HEK293 (cell line): Measurements from ENCODE around the gene HEMK1.

ENCODE experiments used
- CTCF ChIA-PET: fragments of 350-600 bp; formaldehyde crosslinking; extraction: SDS; loops from one replicate; lab custom pipeline; 2021; ENCODE audit warnings: antibody characterized with exemption; lab: Yijun Ruan, JAX
- POLR2A ChIA-PET: fragments of 300-600 bp; formaldehyde crosslinking; extraction: SDS; loops from one replicate; lab custom pipeline; 2020; ENCODE audit warnings: antibody characterized with exemption, inconsistent platforms; lab: Yijun Ruan, JAX
- H3K27ac ChIP-seq: fragments of 200-500 bp; sonication (Bioruptor generic); 2 replicates; pipeline ENCODE4 v1.5.1; 2014; ENCODE audit warnings: low read depth, low read length, control low read depth, inconsistent platforms; ENCODE audit errors: extremely low read depth
- H3K36me3 ChIP-seq, 2 experiments: fragments of 200-500 bp in 1 of 2; sonication (Bioruptor generic) in 1 of 2; 1 replicate in 1 of 2; 2 replicates in 1 of 2; pipeline ENCODE4 v1.5.1; 2014 to 2017; ENCODE audit warnings: inconsistent platforms in 2 of 2, low read length in 2 of 2; ENCODE audit not compliant: control insufficient read depth in 2 of 2, insufficient read depth in 1 of 2
- H3K4me1 ChIP-seq: fragments of 200-500 bp; sonication (Bioruptor generic); 2 replicates; pipeline ENCODE4 v1.5.1; 2014; ENCODE audit warnings: mild to moderate bottlenecking, low read length, inconsistent platforms; ENCODE audit not compliant: control insufficient read depth, insufficient read depth
- H3K4me3 ChIP-seq: 2 replicates; pipeline ENCODE4 v1.5.1; 2011; ENCODE audit warnings: low read depth, mild to moderate bottlenecking, control low read depth, low read length, moderate library complexity
- H3K9me3 ChIP-seq: fragments of 200-500 bp; sonication (Bioruptor generic); 2 replicates; pipeline ENCODE4 v1.5.1; 2014; ENCODE audit warnings: low read depth, low read length, inconsistent platforms; ENCODE audit not compliant: control insufficient read depth, insufficient read depth
- FEZF1 ChIP-seq: fragments of 450-650 bp; formaldehyde crosslinking; IDR thresholded peaks from 2 replicates; pipeline ENCODE4 v1.5.1; 2016; ENCODE audit warnings: missing biosample characterization, missing genetic modification characterization
- GLIS1 ChIP-seq: fragments of 450-650 bp; formaldehyde crosslinking; IDR thresholded peaks from 2 replicates; pipeline ENCODE4 v1.5.1; 2016; ENCODE audit warnings: missing biosample characterization, missing genetic modification characterization
- IKZF3 ChIP-seq: fragments of 450-650 bp; IDR thresholded peaks from 2 replicates; pipeline ENCODE4 v1.5.0; 2018; ENCODE audit warnings: missing biosample characterization, mild to moderate bottlenecking, missing genetic modification characterization, moderate library complexity
- INSM2 ChIP-seq: fragments of 450-650 bp; formaldehyde crosslinking; IDR thresholded peaks from 2 replicates; pipeline ENCODE4 v1.5.1; 2016; ENCODE audit warnings: missing biosample characterization, missing genetic modification characterization
- MZF1 ChIP-seq: fragments of 450-650 bp; formaldehyde crosslinking; IDR thresholded peaks from 2 replicates; pipeline ENCODE4 v1.5.1; 2017; ENCODE audit warnings: missing biosample characterization, missing genetic modification characterization, borderline replicate concordance
- PATZ1 ChIP-seq: fragments of 450-650 bp; formaldehyde crosslinking; IDR thresholded peaks from 2 replicates; pipeline ENCODE4 v1.5.1; 2016; ENCODE audit warnings: missing biosample characterization, missing genetic modification characterization
- PRDM1 ChIP-seq: fragments of 450-650 bp; formaldehyde crosslinking; IDR thresholded peaks from 2 replicates; pipeline ENCODE4; 2016; ENCODE audit warnings: missing biosample characterization, missing genetic modification characterization
- SP2 ChIP-seq: fragments of 450-650 bp; formaldehyde crosslinking; IDR thresholded peaks from 2 replicates; pipeline ENCODE4 v1.5.1; 2016; ENCODE audit warnings: missing biosample characterization, missing genetic modification characterization
- ZBTB49 ChIP-seq: fragments of 450-650 bp; formaldehyde crosslinking; IDR thresholded peaks from 2 replicates; pipeline ENCODE4 v1.5.1; 2016; ENCODE audit warnings: missing biosample characterization, missing genetic modification characterization, low read depth
- ZFHX2 ChIP-seq: fragments of 450-650 bp; formaldehyde crosslinking; conservative IDR thresholded peaks from 2 replicates; pipeline ENCODE4 v1.5.1; 2016; ENCODE audit warnings: missing biosample characterization, missing genetic modification characterization
- ZFP41 ChIP-seq: fragments of 450-650 bp; formaldehyde crosslinking; IDR thresholded peaks from 2 replicates; pipeline ENCODE4 v1.5.1; 2016; ENCODE audit warnings: missing biosample characterization, missing genetic modification characterization, borderline replicate concordance
- ZNF513 ChIP-seq: fragments of 450-650 bp; IDR thresholded peaks from 2 replicates; pipeline ENCODE4 v1.5.1; 2018; ENCODE audit warnings: missing biosample characterization, missing genetic modification characterization
- ZNF530 ChIP-seq: fragments of 450-650 bp; formaldehyde crosslinking; IDR thresholded peaks from 2 replicates; pipeline ENCODE4 v1.5.1; 2016; ENCODE audit warnings: low read depth, missing biosample characterization, missing genetic modification characterization
- ZNF585B ChIP-seq: fragments of 450-650 bp; formaldehyde crosslinking; IDR thresholded peaks from 2 replicates; pipeline ENCODE4 v1.5.1; 2016; ENCODE audit warnings: missing biosample characterization, missing genetic modification characterization
- ZNF654 ChIP-seq: fragments of 450-650 bp; formaldehyde crosslinking; IDR thresholded peaks from 2 replicates; pipeline ENCODE4 v1.5.1; 2016; ENCODE audit warnings: low read depth, missing biosample characterization, missing genetic modification characterization
- ZNF830 ChIP-seq: fragments of 450-650 bp; IDR thresholded peaks from 2 replicates; pipeline ENCODE4 v1.5.0; 2018; ENCODE audit warnings: missing biosample characterization, missing genetic modification characterization, low read depth, mild to moderate bottlenecking, moderate library complexity
- ZSCAN23 ChIP-seq: fragments of 450-650 bp; formaldehyde crosslinking; IDR thresholded peaks from 2 replicates; pipeline ENCODE4 v1.5.1; 2016; ENCODE audit warnings: missing biosample characterization, missing genetic modification characterization

The HEMK1 gene

GRCh38 chr3:50542177-50543034 lies 26.9 kb upstream of the HEMK1 start (continued):
- TF ChIP-seq ZNF513 (tag by site-specific recombination) (no peak), GLIS1 (tag by site-specific recombination) (no peak), ZFHX2 (tag by site-specific recombination) (no peak), ZFP41 (tag by site-specific recombination) (no peak), MZF1 (no peak), SP2 (tag by site-specific recombination) (no peak), ZNF654 (tag by site-specific recombination) (peak; percentile 59), ZNF830 (tag by site-specific recombination) (no peak), INSM2 (tag by site-specific recombination) (no peak), PATZ1 (tag by site-specific recombination) (no peak), PRDM1 (tag by site-specific recombination) (no peak), ZSCAN23 (no peak), ZBTB49 (tag by site-specific recombination) (no peak), IKZF3 (tag by site-specific recombination) (peak; percentile 86), FEZF1 (tag by site-specific recombination) (no peak)
- TF ChIP-seq, all 188 proteins: peak for 3

GRCh38 chr3:50545781-50546180 lies 23.5 kb upstream of the HEMK1 start:
- POLR2A ChIA-PET = no interaction called here
- no peaks in the 10 kb centered on the region for H3K36me3 ChIP-seq
- no peak overlapping the region for H3K4me3 ChIP-seq
- H3K4me1 ChIP-seq = no peaks in the 10 kb centered on the region
- H3K27ac ChIP-seq = no peak overlapping the region
- H3K9me3 ChIP-seq = no peaks in the 10 kb centered on the region
- CTCF ChIA-PET = no interaction called here
- TF ChIP-seq ZNF585B = no peak
- no peak for TF ChIP-seq ZNF530
